Measurements from ENCODE around the gene PHAF1. TPM values are rescaled to one million over a fixed set of nuclear protein-coding genes. Genes with fewer than 3 reads are reported as not detected.
A peak's percentile ranks its signal among the peaks of the same experiment; 100 is the strongest.

PHAF1 gene
- total and polyA plus RNA-seq, 2 of the 13 experiments (the other 11 are each of a cell fraction or from before 2014, with no cell fraction given) = 48.3 to 174 TPM

DNA sequence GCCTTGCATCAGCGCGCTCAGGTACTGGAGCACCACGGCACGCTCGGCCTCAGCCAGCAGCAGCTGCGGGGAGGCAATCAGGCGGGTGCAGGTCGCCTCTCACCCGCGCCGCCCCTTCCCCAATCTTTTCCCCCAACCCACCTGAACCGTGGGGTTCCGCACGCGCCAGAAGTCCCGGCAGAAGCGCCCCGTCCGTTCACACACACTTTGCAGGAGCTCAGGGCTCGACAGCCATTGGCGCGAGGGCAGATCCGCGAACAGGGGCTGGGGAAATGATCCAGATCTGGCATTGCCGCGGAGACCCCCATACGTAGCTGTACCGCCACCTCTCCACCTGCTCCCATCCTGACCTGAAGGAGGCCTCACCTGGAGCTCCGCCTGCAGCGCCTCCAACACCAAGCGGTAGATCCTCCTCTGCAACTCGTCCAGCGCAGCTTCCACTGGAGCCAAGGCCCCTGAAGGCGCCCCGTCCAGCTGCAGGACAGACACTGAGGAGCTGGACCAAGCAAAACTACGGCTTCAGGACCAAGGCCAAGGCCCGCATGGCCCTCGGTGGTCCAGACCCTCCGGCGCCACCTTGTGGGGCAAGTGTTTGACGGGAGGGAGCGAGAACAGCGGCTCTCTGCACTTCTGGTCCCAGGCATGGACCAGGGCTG is 75.4 kb downstream of the PHAF1 start (continued):
- TF ChIP-seq FOSL1 (CRISPR knock-in tag; IDR thresholded peaks at IDR 0.05; ENCODE audit: borderline replicate concordance) (no peak), HNRNPK (IDR thresholded peaks at IDR 0.05; ENCODE audit: low read depth, low read length, poor library complexity, severe bottlenecking) (no peak), ZNF792 (CRISPR knock-in tag; IDR thresholded peaks at IDR 0.05) (peak; percentile 98), ZNF607 (CRISPR knock-in tag; IDR thresholded peaks at IDR 0.05; ENCODE audit: borderline replicate concordance) (no peak; the same call in 1 of the 2 replicates), ZNF776 (CRISPR knock-in tag; IDR thresholded peaks at IDR 0.05) (peak; percentile 97), CBFB (CRISPR knock-in tag; IDR thresholded peaks at IDR 0.05) (peak; percentile 92; the same call in 1 of the 2 replicates), U2AF1 (optimal IDR thresholded peaks at IDR 0.05; ENCODE audit: low read depth, low read length) (no peak), ZKSCAN5 (CRISPR knock-in tag; IDR thresholded peaks at IDR 0.05) (peak; percentile 59; the same call in 1 of the 2 replicates), ZBTB3 (CRISPR knock-in tag; IDR thresholded peaks at IDR 0.05; ENCODE audit: borderline replicate concordance, low read depth) (no peak), HNF4A (CRISPR knock-in tag; IDR thresholded peaks at IDR 0.05) (peak; percentile 58), HNRNPL (IDR thresholded peaks at IDR 0.05; ENCODE audit: low read depth, low read length) (0 out of 2 replicates have a peak, but pooled peaks have one; percentile 53), DNMT3B (CRISPR knock-in tag; conservative IDR thresholded peaks at IDR 0.05) (no peak), ZNF7 (CRISPR knock-in tag; IDR thresholded peaks at IDR 0.05) (peak; percentile 33; the same call in 1 of the 2 replicates), STAG1 (CRISPR knock-in tag; IDR thresholded peaks at IDR 0.05) (peak; percentile 94), ZNF225 (CRISPR knock-in tag; IDR thresholded peaks at IDR 0.05) (peak; percentile 90), ZNF256 (CRISPR knock-in tag; conservative IDR thresholded peaks at IDR 0.05) (peak; percentile 90; the same call in 1 of the 2 replicates), ZNF432 (CRISPR knock-in tag; IDR thresholded peaks at IDR 0.05; ENCODE audit: borderline replicate concordance) (no peak), ZNF562 (CRISPR knock-in tag; IDR thresholded peaks at IDR 0.05; ENCODE audit: borderline replicate concordance) (no peak), ZNF816 (CRISPR knock-in tag; IDR thresholded peaks at IDR 0.05; ENCODE audit: borderline replicate concordance) (peak; percentile 90; the same call in 1 of the 2 replicates), ZSCAN22 (CRISPR knock-in tag; IDR thresholded peaks at IDR 0.05) (no peak)
- TF ChIP-seq, protein P1, sequence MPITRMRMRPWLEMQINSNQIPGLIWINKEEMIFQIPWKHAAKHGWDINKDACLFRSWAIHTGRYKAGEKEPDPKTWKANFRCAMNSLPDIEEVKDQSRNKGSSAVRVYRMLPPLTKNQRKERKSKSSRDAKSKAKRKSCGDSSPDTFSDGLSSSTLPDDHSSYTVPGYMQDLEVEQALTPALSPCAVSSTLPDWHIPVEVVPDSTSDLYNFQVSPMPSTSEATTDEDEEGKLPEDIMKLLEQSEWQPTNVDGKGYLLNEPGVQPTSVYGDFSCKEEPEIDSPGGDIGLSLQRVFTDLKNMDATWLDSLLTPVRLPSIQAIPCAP (CRISPR knock-in tag; IDR thresholded peaks at IDR 0.05; ENCODE audit: low read depth) = 0 out of 2 replicates have a peak, but pooled peaks have one; percentile 47
- TF ChIP-seq, protein P2, sequence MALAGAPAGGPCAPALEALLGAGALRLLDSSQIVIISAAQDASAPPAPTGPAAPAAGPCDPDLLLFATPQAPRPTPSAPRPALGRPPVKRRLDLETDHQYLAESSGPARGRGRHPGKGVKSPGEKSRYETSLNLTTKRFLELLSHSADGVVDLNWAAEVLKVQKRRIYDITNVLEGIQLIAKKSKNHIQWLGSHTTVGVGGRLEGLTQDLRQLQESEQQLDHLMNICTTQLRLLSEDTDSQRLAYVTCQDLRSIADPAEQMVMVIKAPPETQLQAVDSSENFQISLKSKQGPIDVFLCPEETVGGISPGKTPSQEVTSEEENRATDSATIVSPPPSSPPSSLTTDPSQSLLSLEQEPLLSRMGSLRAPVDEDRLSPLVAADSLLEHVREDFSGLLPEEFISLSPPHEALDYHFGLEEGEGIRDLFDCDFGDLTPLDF (CRISPR knock-in tag; IDR thresholded peaks at IDR 0.05) = 0 out of 2 replicates have a peak, but pooled peaks have one; percentile 48
- TF ChIP-seq, protein P3, sequence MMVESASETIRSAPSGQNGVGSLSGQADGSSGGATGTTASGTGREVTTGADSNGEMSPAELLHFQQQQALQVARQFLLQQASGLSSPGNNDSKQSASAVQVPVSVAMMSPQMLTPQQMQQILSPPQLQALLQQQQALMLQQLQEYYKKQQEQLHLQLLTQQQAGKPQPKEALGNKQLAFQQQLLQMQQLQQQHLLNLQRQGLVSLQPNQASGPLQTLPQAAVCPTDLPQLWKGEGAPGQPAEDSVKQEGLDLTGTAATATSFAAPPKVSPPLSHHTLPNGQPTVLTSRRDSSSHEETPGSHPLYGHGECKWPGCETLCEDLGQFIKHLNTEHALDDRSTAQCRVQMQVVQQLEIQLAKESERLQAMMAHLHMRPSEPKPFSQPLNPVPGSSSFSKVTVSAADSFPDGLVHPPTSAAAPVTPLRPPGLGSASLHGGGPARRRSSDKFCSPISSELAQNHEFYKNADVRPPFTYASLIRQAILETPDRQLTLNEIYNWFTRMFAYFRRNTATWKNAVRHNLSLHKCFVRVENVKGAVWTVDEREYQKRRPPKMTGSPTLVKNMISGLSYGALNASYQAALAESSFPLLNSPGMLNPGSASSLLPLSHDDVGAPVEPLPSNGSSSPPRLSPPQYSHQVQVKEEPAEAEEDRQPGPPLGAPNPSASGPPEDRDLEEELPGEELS (CRISPR knock-in tag; IDR thresholded peaks at IDR 0.05) = peak; percentile 74
- TF ChIP-seq, protein P4, sequence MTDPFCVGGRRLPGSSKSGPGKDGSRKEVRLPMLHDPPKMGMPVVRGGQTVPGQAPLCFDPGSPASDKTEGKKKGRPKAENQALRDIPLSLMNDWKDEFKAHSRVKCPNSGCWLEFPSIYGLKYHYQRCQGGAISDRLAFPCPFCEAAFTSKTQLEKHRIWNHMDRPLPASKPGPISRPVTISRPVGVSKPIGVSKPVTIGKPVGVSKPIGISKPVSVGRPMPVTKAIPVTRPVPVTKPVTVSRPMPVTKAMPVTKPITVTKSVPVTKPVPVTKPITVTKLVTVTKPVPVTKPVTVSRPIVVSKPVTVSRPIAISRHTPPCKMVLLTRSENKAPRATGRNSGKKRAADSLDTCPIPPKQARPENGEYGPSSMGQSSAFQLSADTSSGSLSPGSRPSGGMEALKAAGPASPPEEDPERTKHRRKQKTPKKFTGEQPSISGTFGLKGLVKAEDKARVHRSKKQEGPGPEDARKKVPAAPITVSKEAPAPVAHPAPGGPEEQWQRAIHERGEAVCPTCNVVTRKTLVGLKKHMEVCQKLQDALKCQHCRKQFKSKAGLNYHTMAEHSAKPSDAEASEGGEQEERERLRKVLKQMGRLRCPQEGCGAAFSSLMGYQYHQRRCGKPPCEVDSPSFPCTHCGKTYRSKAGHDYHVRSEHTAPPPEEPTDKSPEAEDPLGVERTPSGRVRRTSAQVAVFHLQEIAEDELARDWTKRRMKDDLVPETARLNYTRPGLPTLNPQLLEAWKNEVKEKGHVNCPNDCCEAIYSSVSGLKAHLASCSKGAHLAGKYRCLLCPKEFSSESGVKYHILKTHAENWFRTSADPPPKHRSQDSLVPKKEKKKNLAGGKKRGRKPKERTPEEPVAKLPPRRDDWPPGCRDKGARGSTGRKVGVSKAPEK (CRISPR knock-in tag; IDR thresholded peaks at IDR 0.05; ENCODE audit: borderline replicate concordance) = peak; percentile 84; the same call in 1 of the 2 replicates

All from HepG2 (cell line).